ENCODE measurements around the gene CENATAC.
"Not testable (repeated sequence)": the region's sequence is repeated elsewhere in the genome, so short reads cannot be mapped to it uniquely, and the experiment has no call there.

Gene CENATAC

GRCh38 chr11:118996926-118997626 is 862 bp upstream of the CENATAC start:
- peak; percentile 41 to 71 for DNase-seq

GRCh38 chr11:118998388-118998717 is 415 bp downstream of the CENATAC start:
- DNase-seq, result peak in 1 of 2 experiments; percentile 83

GRCh38 chr11:118998822-118999221 is 884 bp downstream of the CENATAC start:
- DNase-seq, result no peak

GRCh38 chr11:119000906-119001305 is 3.0 kb downstream of the CENATAC start:
- no peak for DNase-seq

GRCh38 chr11:119006656-119007055 is 8.7 kb downstream of the CENATAC start:
- DNase-seq, result no peak

GRCh38 chr11:119011476-119012053 is 13.6 kb downstream of the CENATAC start:
- DNase-seq, result no peak

- DNase-seq, result no peak
These were observed 14.8 kb downstream of the CENATAC start for GRCh38 chr11:119012629-119013170.

GRCh38 chr11:119014209-119014924 is 16.4 kb downstream of the CENATAC start:
- no peak for DNase-seq

- DNase-seq, result peak in 1 of 2 experiments; percentile 36
These were observed 17.2 kb downstream of the CENATAC start for GRCh38 chr11:119015054-119015611.

GRCh38 chr11:119016216-119017009 is 18.5 kb downstream of the CENATAC start:
- no peak for DNase-seq

GRCh38 chr11:119017377-119017776 is 19.4 kb downstream of the CENATAC start:
- not testable (repeated sequence) for DNase-seq

GRCh38 chr11:119018074-119018938 is 20.4 kb downstream of the CENATAC start, which contains the start of the genes RPS25 and TRAPPC4:
RPS25 (minus strand) TSS chr11:119018343; CDS start chr11:119018284, 59 bp downstream.
TRAPPC4 (plus strand) TSS chr11:119018766; CDS start chr11:119018796, 30 bp downstream.
- peak; percentile 99 to 100 for DNase-seq

- peak; percentile 45 to 51 for DNase-seq
These were observed 22.1 kb downstream of the CENATAC start for GRCh38 chr11:119019996-119020395.

GRCh38 chr11:119021631-119022030 is 23.7 kb downstream of the CENATAC start:
- DNase-seq, result no peak

GRCh38 chr11:119023741-119024140 is 25.8 kb downstream of the CENATAC start:
- no peak for DNase-seq

GRCh38 chr11:119024430-119025098 is 26.6 kb downstream of the CENATAC start:
- DNase-seq, result no peak

- peak in 1 of 2 experiments; percentile 21 for DNase-seq
These were observed 27.1 kb downstream of the CENATAC start for GRCh38 chr11:119025099-119025473.

- no peak for DNase-seq
These were observed 27.6 kb downstream of the CENATAC start for GRCh38 chr11:119025541-119025940.

- no peak for DNase-seq
These were observed 28.2 kb downstream of the CENATAC start for GRCh38 chr11:119025978-119026766.

- no peak for DNase-seq
These were observed 29.0 kb downstream of the CENATAC start for GRCh38 chr11:119026970-119027369.
